ENCODE data around the gene CAV1.

- TF ChIP-seq, protein P1, sequence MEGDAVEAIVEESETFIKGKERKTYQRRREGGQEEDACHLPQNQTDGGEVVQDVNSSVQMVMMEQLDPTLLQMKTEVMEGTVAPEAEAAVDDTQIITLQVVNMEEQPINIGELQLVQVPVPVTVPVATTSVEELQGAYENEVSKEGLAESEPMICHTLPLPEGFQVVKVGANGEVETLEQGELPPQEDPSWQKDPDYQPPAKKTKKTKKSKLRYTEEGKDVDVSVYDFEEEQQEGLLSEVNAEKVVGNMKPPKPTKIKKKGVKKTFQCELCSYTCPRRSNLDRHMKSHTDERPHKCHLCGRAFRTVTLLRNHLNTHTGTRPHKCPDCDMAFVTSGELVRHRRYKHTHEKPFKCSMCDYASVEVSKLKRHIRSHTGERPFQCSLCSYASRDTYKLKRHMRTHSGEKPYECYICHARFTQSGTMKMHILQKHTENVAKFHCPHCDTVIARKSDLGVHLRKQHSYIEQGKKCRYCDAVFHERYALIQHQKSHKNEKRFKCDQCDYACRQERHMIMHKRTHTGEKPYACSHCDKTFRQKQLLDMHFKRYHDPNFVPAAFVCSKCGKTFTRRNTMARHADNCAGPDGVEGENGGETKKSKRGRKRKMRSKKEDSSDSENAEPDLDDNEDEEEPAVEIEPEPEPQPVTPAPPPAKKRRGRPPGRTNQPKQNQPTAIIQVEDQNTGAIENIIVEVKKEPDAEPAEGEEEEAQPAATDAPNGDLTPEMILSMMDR (conservative IDR thresholded peaks at IDR 0.05 in 1 of 2, IDR thresholded peaks at IDR 0.05 in 1 of 2; ENCODE audit: extremely low read depth in 1 of 2, insufficient read depth in 1 of 2, low read depth in 1 of 2, low read length in 2 of 2) = no peak
- TF ChIP-seq EZH2 (IDR thresholded peaks at IDR 0.05; ENCODE audit: borderline replicate concordance, low read length) = no peak
These were observed 4.4 kb downstream of the CAV1 start for GRCh38 chr7:116529250-116529649.
